Measurements from ENCODE around the gene FGF19.

Gene FGF19

GRCh38 chr11:69716891-69717747 lies 13.3 kb upstream of the FGF19 start:
- Histone ChIP-seq H3K4me1 (ENCODE audit: control insufficient read depth, insufficient read depth, low read length) (no peaks in the 10 kb centered on the region), H3K9ac (ENCODE audit: low read depth, low read length) (no peak overlapping the region), H3K27me3 (ENCODE audit: control insufficient read depth, insufficient read depth, low read length) (peaks cover 69% of the 10 kb centered on the region)

GRCh38 chr11:69716099-69716498 lies 12.3 kb upstream of the FGF19 start:
- Histone ChIP-seq H3K9me3 (replicated peaks; ENCODE audit: low read length) (no peaks in the 10 kb centered on the region), H3K36me3 (ENCODE audit: insufficient read depth, low read length) (no peaks in the 10 kb centered on the region), H3K27me3 (ENCODE audit: control insufficient read depth, insufficient read depth, low read length) (peaks cover 64% of the 10 kb centered on the region), H3K4me2 (ENCODE audit: low read length) (no peak overlapping the region), H3K4me1 (ENCODE audit: control insufficient read depth, insufficient read depth, low read length) (no peaks in the 10 kb centered on the region), H3K9ac (ENCODE audit: low read depth, low read length) (no peak overlapping the region), H3K4me3 (ENCODE audit: low read length) (no peak overlapping the region)

More at GRCh38 chr11:69716891-69717747, 13.3 kb upstream of the FGF19 start:
- Histone ChIP-seq H3K9me3 (replicated peaks; ENCODE audit: low read length) (no peaks in the 10 kb centered on the region), H3K4me2 (ENCODE audit: low read length) (no peak overlapping the region), H3K4me3 (ENCODE audit: low read length) (no peak overlapping the region), H3K36me3 (ENCODE audit: insufficient read depth, low read length) (no peaks in the 10 kb centered on the region)

GRCh38 chr11:69715446-69715845 lies 11.6 kb upstream of the FGF19 start:
- Histone ChIP-seq H3K4me2 (ENCODE audit: low read length) (no peak overlapping the region), H3K9ac (ENCODE audit: low read depth, low read length) (no peak overlapping the region), H3K27me3 (ENCODE audit: control insufficient read depth, insufficient read depth, low read length) (peaks cover 61% of the 10 kb centered on the region), H3K4me1 (ENCODE audit: control insufficient read depth, insufficient read depth, low read length) (no peaks in the 10 kb centered on the region), H3K4me3 (ENCODE audit: low read length) (no peak overlapping the region), H3K36me3 (ENCODE audit: insufficient read depth, low read length) (no peaks in the 10 kb centered on the region), H3K9me3 (replicated peaks; ENCODE audit: low read length) (no peaks in the 10 kb centered on the region)

- peaks cover 55% of the 10 kb centered on the region for H3K27me3 ChIP-seq (ENCODE audit: control insufficient read depth, insufficient read depth, low read length)
- H3K4me2 ChIP-seq (ENCODE audit: low read length), result no peak overlapping the region
- H3K4me3 ChIP-seq (ENCODE audit: low read length), result no peak overlapping the region
- H3K36me3 ChIP-seq (ENCODE audit: insufficient read depth, low read length), result no peaks in the 10 kb centered on the region
- H3K9me3 ChIP-seq (replicated peaks; ENCODE audit: low read length), result no peaks in the 10 kb centered on the region
- no peaks in the 10 kb centered on the region for H3K4me1 ChIP-seq (ENCODE audit: control insufficient read depth, insufficient read depth, low read length)
- H3K9ac ChIP-seq (ENCODE audit: low read depth, low read length), result no peak overlapping the region
Observed at GRCh38 chr11:69711822-69712801, 8.3 kb upstream of the FGF19 start.

- Histone ChIP-seq H3K9me3 (replicated peaks; ENCODE audit: low read length) (no peaks in the 10 kb centered on the region), H3K4me3 (ENCODE audit: low read length) (no peak overlapping the region), H3K36me3 (ENCODE audit: insufficient read depth, low read length) (no peaks in the 10 kb centered on the region), H3K9ac (ENCODE audit: low read depth, low read length) (no peak overlapping the region), H3K27me3 (ENCODE audit: control insufficient read depth, insufficient read depth, low read length) (peaks cover 65% of the 10 kb centered on the region), H3K4me1 (ENCODE audit: control insufficient read depth, insufficient read depth, low read length) (peaks cover 5% of the 10 kb centered on the region), H3K4me2 (ENCODE audit: low read length) (no peak overlapping the region)
Observed at GRCh38 chr11:69708736-69709401, 5.0 kb upstream of the FGF19 start.

GRCh38 chr11:69707176-69707575 lies 3.4 kb upstream of the FGF19 start:
- no peaks in the 10 kb centered on the region for H3K9me3 ChIP-seq (replicated peaks; ENCODE audit: low read length)
- peaks cover 5% of the 10 kb centered on the region for H3K4me1 ChIP-seq (ENCODE audit: control insufficient read depth, insufficient read depth, low read length)
- H3K27me3 ChIP-seq (ENCODE audit: control insufficient read depth, insufficient read depth, low read length), result peaks cover 81% of the 10 kb centered on the region
- H3K4me2 ChIP-seq (ENCODE audit: low read length), result no peak overlapping the region
- H3K36me3 ChIP-seq (ENCODE audit: insufficient read depth, low read length), result no peaks in the 10 kb centered on the region
- no peak overlapping the region for H3K9ac ChIP-seq (ENCODE audit: low read depth, low read length)
- no peak overlapping the region for H3K4me3 ChIP-seq (ENCODE audit: low read length)

- Histone ChIP-seq H3K4me1 (ENCODE audit: control insufficient read depth, insufficient read depth, low read length) (peaks cover 5% of the 10 kb centered on the region), H3K27me3 (ENCODE audit: control insufficient read depth, insufficient read depth, low read length) (peaks cover 86% of the 10 kb centered on the region), H3K4me2 (ENCODE audit: low read length) (no peak overlapping the region), H3K36me3 (ENCODE audit: insufficient read depth, low read length) (no peaks in the 10 kb centered on the region), H3K9me3 (replicated peaks; ENCODE audit: low read length) (no peaks in the 10 kb centered on the region), H3K9ac (ENCODE audit: low read depth, low read length) (no peak overlapping the region), H3K4me3 (ENCODE audit: low read length) (no peak overlapping the region)
Observed at GRCh38 chr11:69705901-69706787, 2.3 kb upstream of the FGF19 start.

- Histone ChIP-seq H3K36me3 (ENCODE audit: insufficient read depth, low read length) (no peaks in the 10 kb centered on the region), H3K27me3 (ENCODE audit: control insufficient read depth, insufficient read depth, low read length) (peaks cover 89% of the 10 kb centered on the region), H3K4me3 (ENCODE audit: low read length) (no peak overlapping the region), H3K9me3 (replicated peaks; ENCODE audit: low read length) (no peaks in the 10 kb centered on the region), H3K4me2 (ENCODE audit: low read length) (no peak overlapping the region), H3K9ac (ENCODE audit: low read depth, low read length) (no peak overlapping the region), H3K4me1 (ENCODE audit: control insufficient read depth, insufficient read depth, low read length) (peaks cover 10% of the 10 kb centered on the region)
Observed at GRCh38 chr11:69705351-69705811, 1.6 kb upstream of the FGF19 start.

- peaks cover 12% of the 10 kb centered on the region for H3K4me1 ChIP-seq (ENCODE audit: control insufficient read depth, insufficient read depth, low read length)
- no peaks in the 10 kb centered on the region for H3K36me3 ChIP-seq (ENCODE audit: insufficient read depth, low read length)
- H3K4me2 ChIP-seq (ENCODE audit: low read length), result no peak overlapping the region
- H3K9me3 ChIP-seq (replicated peaks; ENCODE audit: low read length), result no peaks in the 10 kb centered on the region
- no peak overlapping the region for H3K9ac ChIP-seq (ENCODE audit: low read depth, low read length)
- peaks cover 87% of the 10 kb centered on the region for H3K27me3 ChIP-seq (ENCODE audit: control insufficient read depth, insufficient read depth, low read length)
- no peak overlapping the region for H3K4me3 ChIP-seq (ENCODE audit: low read length)
Observed at GRCh38 chr11:69704508-69705253, 859 bp upstream of the FGF19 start.

GRCh38 chr11:69703453-69703767 lies 412 bp downstream of the FGF19 start:
- no peak overlapping the region for H3K4me3 ChIP-seq (ENCODE audit: low read length)
- H3K4me1 ChIP-seq (ENCODE audit: control insufficient read depth, insufficient read depth, low read length), result peaks cover 12% of the 10 kb centered on the region
- peaks cover 84% of the 10 kb centered on the region for H3K27me3 ChIP-seq (ENCODE audit: control insufficient read depth, insufficient read depth, low read length)
- no peak overlapping the region for H3K9ac ChIP-seq (ENCODE audit: low read depth, low read length)
- no peak overlapping the region for H3K4me2 ChIP-seq (ENCODE audit: low read length)
- H3K9me3 ChIP-seq (replicated peaks; ENCODE audit: low read length), result no peaks in the 10 kb centered on the region
- H3K36me3 ChIP-seq (ENCODE audit: insufficient read depth, low read length), result no peaks in the 10 kb centered on the region

Data from skeletal muscle satellite cell (primary cell).